CD4-positive, alpha-beta T cell (primary cell): Measurements from ENCODE around the gene PTBP3. TPM values are rescaled to one million over a fixed set of nuclear protein-coding genes. Genes with fewer than 3 reads are reported as not detected.

ENCODE experiments used
- ATAC-seq: fragments of 200-7000 bp; cut with Tn5 transposase; one replicate; pipeline ENCODE4 v1.10.0; 2022; ENCODE audit warnings: mild to moderate bottlenecking; ENCODE audit not compliant: poor library complexity
- CTCF ChIA-PET: fragments of 350-600 bp; sonication (Branson Sonifier 250); formaldehyde crosslinking; loops from one replicate; lab custom pipeline; 2021; ENCODE audit warnings: antibody characterized with exemption, inconsistent platforms; lab: Charles Lee
- POLR2A ChIA-PET: fragments of 350-600 bp; sonication (Branson Sonifier 250); formaldehyde crosslinking; loops from one replicate; lab custom pipeline; 2021; ENCODE audit warnings: antibody characterized with exemption, inconsistent platforms; lab: Charles Lee
- DNase-seq, 14 experiments: peaks; one replicate each; pipeline ENCODE4 v3.0.0-alpha.2; 2013 to 2020; ENCODE audit warnings: mixed read lengths in 2 of 14
- H3K27ac ChIP-seq, 2 donors: one replicate each; pipeline versions ENCODE4 v1.5.1 to v1.7.0; 2013; ENCODE audit warnings: low read length in 2 of 2, low read depth in 1 of 2, mild to moderate bottlenecking in 1 of 2
- H3K27me3 ChIP-seq, 2 experiments: 1 replicate in 1 of 2; 2 replicates in 1 of 2; pipeline versions ENCODE4 v1.6.1 to v1.7.0; 2013; ENCODE audit warnings: low read length in 2 of 2, control low read depth in 1 of 2, mild to moderate bottlenecking in 1 of 2, moderate library complexity in 1 of 2; ENCODE audit not compliant: insufficient read depth in 2 of 2, control insufficient read depth in 1 of 2
- H3K36me3 ChIP-seq: one replicate; pipeline ENCODE4 v1.6.1; 2013; ENCODE audit warnings: low read length, control low read depth; ENCODE audit not compliant: insufficient read depth
- H3K4me1 ChIP-seq: one replicate; pipeline ENCODE4 v1.6.1; 2013; ENCODE audit warnings: low read length, control low read depth; ENCODE audit not compliant: insufficient read depth
- H3K4me3 ChIP-seq: one replicate; pipeline ENCODE4 v1.5.1; 2013; ENCODE audit warnings: mild to moderate bottlenecking, low read length, moderate library complexity
- H3K9me3 ChIP-seq, 2 experiments: 1 replicate in 1 of 2; 2 replicates in 1 of 2; pipeline versions ENCODE4 v1.6.1 to v1.7.0; 2013; ENCODE audit warnings: low read length in 2 of 2, mild to moderate bottlenecking in 2 of 2, control low read depth in 1 of 2, moderate library complexity in 1 of 2; ENCODE audit not compliant: control insufficient read depth in 1 of 2, insufficient read depth in 1 of 2
- H3K27ac Mint-ChIP-seq: one replicate; pipeline ENCODE4 v1.8.0; 2020; ENCODE audit warnings: mixed read lengths
- H3K27me3 Mint-ChIP-seq: one replicate; pipeline ENCODE4 v1.8.0; 2021; ENCODE audit warnings: mixed read lengths
- H3K36me3 Mint-ChIP-seq: one replicate; pipeline ENCODE4 v1.8.0; 2021; ENCODE audit warnings: low read depth, mixed read lengths
- H3K4me1 Mint-ChIP-seq: one replicate; pipeline ENCODE4 v1.8.0; 2021; ENCODE audit warnings: low read depth, mixed read lengths
- H3K4me3 Mint-ChIP-seq: one replicate; pipeline ENCODE4 v1.8.0; 2020; ENCODE audit warnings: mild to moderate bottlenecking, mixed read lengths
- H3K9me3 Mint-ChIP-seq: one replicate; pipeline ENCODE4 v1.8.0; 2020; ENCODE audit warnings: mixed read lengths
- intact Hi-C, 2 experiments: fragments of 100-400 bp; cut with DNase I in 1 of 2; cut with micrococcal nuclease in 1 of 2; formaldehyde crosslinking; loops; one replicate each; pipeline versions ENCODE4 v1.15.1 to v1.9.0; 2023 to 2025; cut with DNase I, micrococcal nuclease
- total RNA-seq, 174 experiments: library from RNA in 2 of 174; stranded (reverse) in 2 of 174; gene quantifications; one replicate each; pipeline ENCODE4 v1.2.3 and lab custom pipeline; 2021 to 2026
- TF ChIP-seq, protein P1 (sequence below): fragments of 200-600 bp; IDR thresholded peaks from one replicate; pipeline ENCODE4 v1.8.0; 2022; ENCODE audit warnings: antibody characterized with exemption, mild to moderate bottlenecking

Gene PTBP3
- total RNA-seq, 2 experiments from 2014 or later = 100.0 to 110 TPM

DNA sequence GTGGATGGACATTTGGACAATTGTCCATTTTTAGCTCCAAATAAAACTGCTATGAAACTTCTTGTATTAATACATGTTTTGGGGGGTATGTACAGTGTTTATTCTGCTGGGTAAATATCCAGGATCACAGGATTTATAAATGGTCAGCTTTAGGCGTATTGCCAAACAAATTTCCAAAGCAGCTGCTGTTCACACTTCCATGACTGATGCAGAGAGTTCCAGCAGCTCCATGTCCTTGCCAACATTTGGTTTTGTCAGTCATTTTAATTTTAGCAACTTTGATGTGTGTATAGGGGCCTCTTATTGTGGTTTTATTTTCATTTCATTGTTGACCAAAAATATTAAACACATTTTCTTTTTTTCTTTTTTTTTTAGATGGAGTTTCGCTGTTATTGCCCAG, 148.5 kb downstream of the PTBP3 start:
- Mint-ChIP-seq H3K27me3 (no peaks in the 10 kb centered on the region), H3K27ac (no peak overlapping the region), H3K4me1 (peaks cover 29% of the 10 kb centered on the region), H3K9me3 (peaks cover 4% of the 10 kb centered on the region), H3K36me3 (no peaks in the 10 kb centered on the region), H3K4me3 (no peak overlapping the region)
- H3K4me3 ChIP-seq = no peak overlapping the region
- peaks cover 13% of the 10 kb centered on the region for H3K4me1 ChIP-seq
- peaks cover 0 to 4% of the 10 kb centered on the region in 2 experiments for H3K9me3 ChIP-seq
- intact Hi-C loops = loop anchor here in 1 of 2 experiments (5.0 kb wide), 1 partner anchor 57 kb away; no protein-coding TSS in a partner anchor
- no peak overlapping the region for H3K27ac ChIP-seq
- TF ChIP-seq, protein P1, sequence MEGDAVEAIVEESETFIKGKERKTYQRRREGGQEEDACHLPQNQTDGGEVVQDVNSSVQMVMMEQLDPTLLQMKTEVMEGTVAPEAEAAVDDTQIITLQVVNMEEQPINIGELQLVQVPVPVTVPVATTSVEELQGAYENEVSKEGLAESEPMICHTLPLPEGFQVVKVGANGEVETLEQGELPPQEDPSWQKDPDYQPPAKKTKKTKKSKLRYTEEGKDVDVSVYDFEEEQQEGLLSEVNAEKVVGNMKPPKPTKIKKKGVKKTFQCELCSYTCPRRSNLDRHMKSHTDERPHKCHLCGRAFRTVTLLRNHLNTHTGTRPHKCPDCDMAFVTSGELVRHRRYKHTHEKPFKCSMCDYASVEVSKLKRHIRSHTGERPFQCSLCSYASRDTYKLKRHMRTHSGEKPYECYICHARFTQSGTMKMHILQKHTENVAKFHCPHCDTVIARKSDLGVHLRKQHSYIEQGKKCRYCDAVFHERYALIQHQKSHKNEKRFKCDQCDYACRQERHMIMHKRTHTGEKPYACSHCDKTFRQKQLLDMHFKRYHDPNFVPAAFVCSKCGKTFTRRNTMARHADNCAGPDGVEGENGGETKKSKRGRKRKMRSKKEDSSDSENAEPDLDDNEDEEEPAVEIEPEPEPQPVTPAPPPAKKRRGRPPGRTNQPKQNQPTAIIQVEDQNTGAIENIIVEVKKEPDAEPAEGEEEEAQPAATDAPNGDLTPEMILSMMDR = no peak
- POLR2A ChIA-PET = interaction anchor here (0.6 to 1.1 kb wide), 2 partner anchors 9 to 1038 kb away, joined by 4 read pairs; no protein-coding TSS in a partner anchor
- CTCF ChIA-PET = no interaction called here
- no peaks in the 10 kb centered on the region for H3K27me3 ChIP-seq
- ATAC-seq = no peak
- DNase-seq = no peak
- no peaks in the 10 kb centered on the region for H3K36me3 ChIP-seq

DNA sequence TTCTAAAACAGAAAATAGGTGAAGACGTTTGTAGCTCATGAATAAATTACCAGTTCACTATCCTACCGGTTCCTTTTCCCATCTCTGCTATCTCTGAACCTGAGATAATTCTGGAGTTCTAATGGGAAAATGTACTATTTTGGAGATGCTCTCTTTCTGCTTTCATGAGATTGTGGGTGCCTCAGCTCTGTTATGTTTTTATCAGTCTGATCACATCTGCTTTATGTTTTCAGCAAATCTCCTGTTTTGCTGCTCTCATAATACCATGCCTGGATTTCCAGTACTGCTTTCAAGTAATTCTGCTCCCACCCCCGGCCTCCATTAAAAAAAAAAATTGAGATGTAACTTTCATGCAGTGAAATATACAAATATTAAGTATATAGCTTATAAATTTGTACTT, 149.2 kb downstream of the PTBP3 start:
- peaks cover 34% of the 10 kb centered on the region for H3K4me1 Mint-ChIP-seq
- ChIA-PET CTCF (interaction anchor here (1.1 kb wide), 1 partner anchor 133 kb away, joined by 3 read pairs; no protein-coding TSS in a partner anchor), POLR2A (interaction anchor here (0.6 to 1.1 kb wide), 3 partner anchors 8 to 1039 kb away, joined by 3 to 4 read pairs (median 4); no protein-coding TSS in a partner anchor)
- no peaks in the 10 kb centered on the region for H3K27me3 Mint-ChIP-seq
- H3K27ac Mint-ChIP-seq = no peak overlapping the region
- H3K9me3 ChIP-seq = peaks cover 0 to 4% of the 10 kb centered on the region in 2 experiments
- no peak overlapping the region for H3K4me3 Mint-ChIP-seq
- H3K27me3 ChIP-seq = no peaks in the 10 kb centered on the region
- no peaks in the 10 kb centered on the region for H3K36me3 ChIP-seq
- H3K36me3 Mint-ChIP-seq = no peaks in the 10 kb centered on the region
- H3K4me3 ChIP-seq = no peak overlapping the region
- intact Hi-C loops = loop anchor here in 1 of 2 experiments (5.0 kb wide), 1 partner anchor 58 kb away; no protein-coding TSS in a partner anchor
- H3K9me3 Mint-ChIP-seq = peaks cover 4% of the 10 kb centered on the region
- peaks cover 21% of the 10 kb centered on the region for H3K4me1 ChIP-seq
- no peak for DNase-seq
- no peak overlapping the region for H3K27ac ChIP-seq
- no peak for ATAC-seq
- TF ChIP-seq, protein P1 = no peak

DNA sequence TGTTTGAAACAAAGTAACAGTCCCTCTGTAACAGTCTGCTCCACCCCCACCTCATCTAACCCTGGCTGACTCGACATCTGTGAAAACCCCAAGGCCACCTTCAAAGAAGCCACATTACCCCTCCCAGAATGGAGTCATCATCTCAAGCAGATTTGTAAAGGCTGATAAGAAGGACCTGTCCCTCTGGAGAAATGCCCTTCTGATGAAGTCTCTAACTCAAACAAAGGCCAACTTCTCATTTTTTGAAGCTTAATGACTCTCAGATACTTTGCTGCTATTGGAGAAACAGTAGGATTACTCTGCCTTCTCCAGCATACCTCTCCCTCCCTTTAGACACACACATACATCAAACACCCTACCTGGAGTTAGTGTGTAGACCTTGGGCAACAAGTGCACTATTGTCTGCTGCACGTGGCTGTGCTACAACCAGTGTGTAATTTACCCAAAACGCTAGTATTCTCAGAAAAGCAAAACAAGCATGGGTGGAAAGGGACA, 153.0 kb downstream of the PTBP3 start:
- ChIA-PET CTCF (no interaction called here), POLR2A (interaction anchor here (1.0 to 1.5 kb wide), 2 partner anchors 148 to 153 kb away, joined by 3 to 5 read pairs; partner anchors contain the start of gene PTBP3)
- Mint-ChIP-seq H3K9me3 (peaks cover 4% of the 10 kb centered on the region), H3K27me3 (no peaks in the 10 kb centered on the region), H3K4me1 (peaks cover 60% of the 10 kb centered on the region), H3K4me3 (peak overlapping the region; percentile 18), H3K36me3 (no peaks in the 10 kb centered on the region), H3K27ac (peak overlapping the region; percentile 60)
- DNase-seq = peak in 9 of 14 experiments; percentile 10 to 86 (median 32)
- TF ChIP-seq, protein P1 = no peak
- Histone ChIP-seq H3K9me3 (peaks cover 0 to 4% of the 10 kb centered on the region in 2 experiments), H3K4me3 (no peak overlapping the region), H3K36me3 (no peaks in the 10 kb centered on the region), H3K27ac (peak overlapping the region; percentile 0 to 26), H3K27me3 (no peaks in the 10 kb centered on the region), H3K4me1 (peaks cover 48% of the 10 kb centered on the region)
- ATAC-seq = peak; percentile 31
- intact Hi-C loops = loop anchor here in 1 of 2 experiments (5.0 kb wide), 1 partner anchor 62 kb away; no protein-coding TSS in a partner anchor
